SIG-M5 (cell line): Measurements from ENCODE around the gene DDX25.

Experiments used
- DNase-seq: peaks from one replicate; lab custom pipeline; 2025; lab: John Stamatoyannopoulos, UW

DDX25 gene

GRCh38 chr11:125935618-125936199, 31.4 kb downstream of the DDX25 start:
- DNase-seq = no peak

GRCh38 chr11:125938418-125938817, 34.1 kb downstream of the DDX25 start:
- DNase-seq = no peak

- no peak for DNase-seq
These were observed 34.8 kb downstream of the DDX25 start for GRCh38 chr11:125939081-125939521.

- DNase-seq = no peak
These were observed 35.8 kb downstream of the DDX25 start for GRCh38 chr11:125940145-125940544.

- DNase-seq = no peak
These were observed 36.9 kb downstream of the DDX25 start for GRCh38 chr11:125941267-125941618.

GRCh38 chr11:125941619-125942611, 37.6 kb downstream of the DDX25 start:
- no peak for DNase-seq

- DNase-seq = no peak
These were observed 38.6 kb downstream of the DDX25 start for GRCh38 chr11:125942771-125943428.

GRCh38 chr11:125943661-125944349, 39.5 kb downstream of the DDX25 start:
- no peak for DNase-seq

- no peak for DNase-seq
These were observed 40.2 kb downstream of the DDX25 start for GRCh38 chr11:125944350-125945010.

GRCh38 chr11:125945011-125945796, 40.9 kb downstream of the DDX25 start:
- no peak for DNase-seq

- no peak for DNase-seq
These were observed 41.7 kb downstream of the DDX25 start, which contains the start of gene VSIG10L2 for GRCh38 chr11:125945797-125946520. Gene VSIG10L2 (plus strand): TSS chr11:125946044. CDS start chr11:125946056, 12 bp downstream.

- DNase-seq = no peak
These were observed 42.6 kb downstream of the DDX25 start for GRCh38 chr11:125946712-125947418.

GRCh38 chr11:125947419-125948277, 43.3 kb downstream of the DDX25 start:
- DNase-seq = no peak

GRCh38 chr11:125948278-125949051, 44.2 kb downstream of the DDX25 start:
- no peak for DNase-seq

- DNase-seq = no peak
These were observed 45.2 kb downstream of the DDX25 start for GRCh38 chr11:125949271-125950177.

GRCh38 chr11:125950178-125950490, 45.8 kb downstream of the DDX25 start:
- no peak for DNase-seq
